Stimulated activated CD8-positive, alpha-beta memory T cell treated with anti-CD3 and anti-CD28 coated beads, Interleukin-4, amount 100 ng/mL, for 24 hours (primary cell): ENCODE data around the gene UBE2M.
A peak's percentile ranks its signal among the peaks of the same experiment; 100 is the strongest.

Source experiments
- DNase-seq: peaks from one replicate; pipeline ENCODE4 v3.0.0-alpha.2; 2020; ENCODE audit warnings: low read depth

Gene UBE2M

DNA sequence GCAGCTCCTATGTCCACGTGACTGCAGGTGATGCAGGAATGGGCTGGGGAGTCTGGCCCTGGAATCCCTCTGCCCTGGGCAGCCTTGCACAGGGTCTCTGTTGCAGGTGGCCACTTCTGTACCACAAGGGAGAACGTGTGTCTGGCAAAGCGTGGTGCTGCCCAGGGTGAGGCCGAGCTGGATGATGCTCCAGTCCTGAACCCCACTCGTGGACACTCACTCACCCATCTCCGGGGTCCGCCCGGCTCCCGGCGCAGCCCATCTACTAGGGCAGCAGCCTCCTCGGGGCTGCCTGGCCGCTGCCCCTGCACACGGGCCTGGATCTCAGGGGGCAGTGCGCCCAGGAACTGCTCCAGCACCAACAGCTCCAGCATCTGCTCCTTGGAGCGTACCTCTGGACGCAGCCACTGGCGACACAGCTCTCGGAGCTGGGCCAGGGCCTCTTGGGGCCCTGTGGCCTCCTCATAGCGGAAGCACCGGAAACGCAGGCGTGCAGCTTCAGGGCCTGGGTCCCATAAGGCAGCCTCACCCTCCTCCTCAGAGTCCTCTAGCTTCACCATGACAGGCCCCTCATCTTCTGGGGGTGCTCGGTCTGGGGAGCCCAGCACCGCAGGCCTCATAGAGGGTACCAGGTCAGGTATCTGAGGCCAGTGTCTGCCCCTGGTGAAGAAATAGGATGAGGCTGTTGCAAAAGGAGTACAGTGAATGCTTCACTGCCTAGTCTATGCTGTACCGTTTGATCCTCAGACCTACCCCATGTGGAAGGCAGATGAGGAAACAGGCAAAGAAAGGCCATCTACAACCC, 12.6 kb upstream of the UBE2M start:
- DNase-seq = no peak

- no peak for DNase-seq
Measured at GRCh38 chr19:58569943-58570670, 11.7 kb upstream of the UBE2M start.

DNA sequence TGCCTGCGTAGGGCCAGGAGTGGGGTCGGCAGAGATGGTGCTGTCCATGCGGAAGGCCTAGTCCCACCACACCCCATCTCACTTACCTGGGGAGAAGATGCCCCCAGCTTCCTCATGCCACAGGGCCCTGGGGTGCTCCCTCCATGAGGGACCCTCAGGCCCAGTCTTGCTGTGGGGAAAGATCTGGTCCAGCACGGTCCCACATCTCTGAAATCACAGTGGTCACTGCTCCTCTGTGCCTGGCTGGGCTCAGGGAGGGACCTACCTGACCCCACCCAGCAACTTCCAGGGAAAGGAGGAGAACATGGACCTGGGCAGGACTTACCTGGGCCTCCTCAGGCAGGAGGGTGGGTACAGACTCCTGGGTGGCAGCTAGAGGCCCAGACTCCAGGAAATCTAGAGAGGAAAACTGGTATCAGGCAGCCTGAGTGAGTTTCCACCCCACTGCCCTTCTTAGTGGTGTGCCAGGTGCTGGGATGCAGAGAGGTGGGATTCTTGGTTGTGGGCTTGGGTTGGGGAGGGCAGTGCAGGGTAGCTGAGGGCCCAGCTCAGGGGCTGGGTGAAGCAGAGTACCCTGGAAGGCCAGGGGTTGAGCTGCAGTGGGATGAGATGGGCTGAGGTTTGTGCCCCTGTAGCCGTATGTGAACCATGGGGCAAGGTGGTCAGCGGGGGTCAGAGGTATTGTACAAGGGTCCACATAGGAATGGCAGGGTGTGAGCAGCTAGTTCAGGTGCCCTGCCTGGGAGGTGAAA, 11.0 kb upstream of the UBE2M start:
- DNase-seq = no peak

- DNase-seq = no peak
Measured at GRCh38 chr19:58568453-58569130, 10.2 kb upstream of the UBE2M start.

DNA sequence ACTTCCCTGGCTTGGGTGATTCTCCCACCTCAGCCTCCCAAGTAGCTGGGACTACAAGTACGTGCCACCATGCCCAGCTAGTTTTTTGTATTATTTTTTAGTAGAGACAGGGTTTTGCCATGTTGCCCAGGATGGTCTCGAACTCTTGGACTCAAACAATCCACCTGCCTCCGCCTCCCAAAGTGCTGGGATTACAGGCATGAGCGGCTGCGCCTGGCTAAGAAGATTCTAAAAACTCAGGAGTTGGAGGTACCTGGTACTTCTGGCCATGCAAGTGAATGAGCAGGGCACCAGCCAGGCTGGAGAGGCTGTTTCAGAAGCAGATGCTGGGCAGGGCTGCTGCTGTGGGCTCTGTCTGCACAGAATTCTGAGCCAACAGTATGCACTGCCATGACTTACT, 8.6 kb upstream of the UBE2M start:
- DNase-seq = no peak

- no peak for DNase-seq
Measured at GRCh38 chr19:58563823-58564222, 5.4 kb upstream of the UBE2M start.

GRCh38 chr19:58563034-58563573, 4.7 kb upstream of the UBE2M start:
- no peak for DNase-seq

DNA sequence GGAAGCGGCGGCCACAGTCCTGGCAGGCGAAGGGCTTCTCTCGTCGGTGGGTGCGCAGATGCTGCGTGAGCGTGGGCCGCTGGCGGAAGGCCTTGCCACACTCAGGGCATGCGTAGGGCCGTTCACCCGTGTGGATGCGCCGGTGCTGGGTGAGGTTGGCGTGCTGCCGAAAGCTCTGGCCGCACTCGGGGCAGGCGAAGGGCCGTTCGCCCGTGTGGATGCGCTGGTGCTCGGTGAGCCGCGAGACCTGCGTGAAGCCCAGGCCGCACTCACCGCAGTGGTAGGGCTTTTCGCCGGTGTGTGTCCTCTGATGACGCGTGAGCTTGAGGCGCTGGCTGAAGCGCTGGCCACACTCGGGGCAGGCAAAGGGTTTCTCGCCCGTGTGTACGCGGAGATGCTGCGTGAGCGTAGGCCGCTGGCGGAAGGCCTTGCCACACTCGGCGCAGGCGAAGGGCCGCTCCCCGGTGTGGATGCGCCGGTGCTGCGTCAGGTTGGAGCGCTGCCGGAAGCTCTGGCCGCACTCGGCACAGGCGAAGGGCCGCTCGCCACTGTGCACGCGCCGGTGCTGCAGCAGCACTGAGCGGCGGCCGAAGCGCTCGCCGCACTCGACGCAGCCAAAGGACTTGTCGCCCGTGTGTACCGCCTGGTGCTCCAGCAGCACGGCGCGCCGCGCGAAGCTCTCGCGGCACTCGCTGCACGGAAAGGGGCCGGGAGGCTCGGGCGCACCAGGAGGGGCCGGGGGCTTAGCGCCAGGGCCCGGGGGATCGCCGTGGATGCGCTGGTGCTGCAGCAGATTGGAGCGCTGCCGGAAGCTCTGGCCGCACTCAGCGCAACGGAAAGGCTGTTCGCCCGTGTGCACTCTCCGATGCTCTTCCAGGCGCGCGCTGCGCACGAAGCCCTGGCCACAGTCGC, 4.0 kb upstream of the UBE2M start:
- DNase-seq = no peak

- no peak for DNase-seq
Measured at GRCh38 chr19:58561373-58562121, 3.1 kb upstream of the UBE2M start.

DNA sequence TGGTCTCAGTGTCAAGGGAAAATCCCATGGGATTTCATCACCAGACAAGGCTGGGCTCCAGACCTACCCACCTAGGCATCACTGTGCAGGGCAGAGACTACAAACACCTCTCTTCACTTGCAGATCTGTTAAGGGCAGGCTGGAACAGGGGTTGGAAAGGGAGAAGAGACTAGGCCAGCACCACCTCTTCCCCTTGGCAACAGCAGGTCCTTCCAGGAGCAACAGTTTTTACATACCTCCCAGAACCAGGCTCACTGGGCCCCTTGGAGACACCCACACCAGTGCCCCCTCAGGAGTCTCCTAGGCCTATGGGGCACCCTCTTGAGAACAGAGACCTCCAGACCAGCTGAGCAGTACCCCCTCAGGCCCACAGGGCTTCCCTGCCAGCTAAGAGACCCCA, 2.5 kb upstream of the UBE2M start:
- DNase-seq = no peak

DNA sequence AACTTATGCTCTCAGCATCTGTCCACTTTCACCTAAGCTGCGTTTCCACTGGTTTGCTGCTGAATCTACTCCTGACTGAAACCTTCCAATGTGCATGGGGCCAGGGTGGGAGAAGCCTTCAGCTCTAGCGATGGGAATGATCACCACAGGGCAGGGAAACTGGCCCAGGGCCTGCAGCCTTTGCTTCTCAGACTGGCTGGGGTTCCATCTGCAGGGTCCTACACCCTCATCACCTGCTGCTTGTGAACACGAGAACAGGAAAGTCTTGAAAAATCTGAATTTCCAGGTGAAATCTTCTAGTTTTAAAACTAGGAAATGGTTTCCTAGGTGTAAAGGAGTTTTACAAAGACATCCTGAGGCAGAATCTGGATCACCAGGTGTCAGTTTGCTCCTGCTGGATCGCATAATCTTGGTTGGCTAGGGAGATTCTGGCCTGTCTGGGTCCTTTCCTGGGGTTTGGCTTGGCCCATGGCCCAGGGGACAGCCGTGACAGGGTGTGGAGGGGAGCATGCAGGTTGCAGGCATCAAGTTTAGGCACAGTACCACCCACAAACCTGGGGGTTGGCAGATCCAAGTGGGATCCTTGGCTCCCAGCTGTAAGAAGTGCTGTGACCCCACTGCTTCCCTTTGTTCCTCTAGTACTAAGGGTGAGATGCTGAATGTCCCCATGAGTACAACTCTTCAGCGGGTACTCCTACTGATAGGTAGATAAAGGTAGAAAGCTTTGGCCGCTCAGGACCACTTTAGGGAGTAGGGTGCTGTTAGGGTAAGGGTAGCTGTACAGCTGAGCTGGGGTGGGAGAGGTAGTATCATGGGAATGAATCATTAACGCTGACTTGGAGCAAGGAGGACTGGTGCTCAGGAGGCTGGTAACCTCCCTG, 1.8 kb upstream of the UBE2M start:
- no peak for DNase-seq

- DNase-seq = peak; percentile 75
Measured at GRCh38 chr19:58559275-58560006, 1.0 kb upstream of the UBE2M start.

GRCh38 chr19:58558623-58559274, 338 bp upstream of the UBE2M start:
- DNase-seq = peak; percentile 100

DNA sequence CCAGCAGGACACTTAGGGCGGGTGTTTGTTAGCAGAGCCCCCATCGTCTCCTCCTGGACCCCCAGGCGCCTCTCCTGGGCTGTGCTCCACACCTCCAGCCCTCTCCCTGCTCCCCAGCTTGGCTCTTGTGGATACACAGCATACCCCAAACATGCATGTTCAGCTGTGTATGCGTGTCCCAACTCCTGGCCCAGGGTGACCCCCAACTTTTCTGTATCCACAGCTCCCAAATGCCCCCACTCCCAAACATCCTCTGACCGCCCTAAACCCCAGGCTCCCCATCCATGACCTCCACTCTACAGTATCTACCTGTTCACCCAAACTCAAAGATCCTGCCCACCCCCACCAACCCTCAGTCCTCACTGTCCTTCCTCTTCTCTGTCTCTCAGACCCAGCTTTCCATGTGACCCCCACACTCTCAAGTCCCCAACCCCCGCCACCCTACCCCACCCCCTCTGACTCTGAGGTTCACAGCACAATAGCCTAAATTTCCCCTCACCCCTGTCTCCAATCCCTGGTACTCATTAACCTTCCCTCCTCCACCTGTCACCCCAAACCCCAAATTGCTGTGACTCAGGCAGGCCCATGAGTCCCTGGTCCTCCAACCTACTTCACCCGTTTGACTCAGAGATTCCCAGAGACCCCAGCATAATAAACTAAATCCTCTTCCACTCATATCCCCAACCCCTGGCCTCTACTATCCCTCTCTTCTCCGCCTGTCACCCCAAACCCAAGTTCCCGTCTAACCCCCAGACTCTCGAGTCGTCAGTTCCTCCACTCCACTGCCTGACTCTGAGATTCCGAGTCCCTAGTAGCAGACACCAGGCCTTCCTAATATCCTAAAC, 968 bp downstream of the UBE2M start:
- DNase-seq = no peak

GRCh38 chr19:58556622-58557220, 1.7 kb downstream of the UBE2M start:
- no peak for DNase-seq

DNA sequence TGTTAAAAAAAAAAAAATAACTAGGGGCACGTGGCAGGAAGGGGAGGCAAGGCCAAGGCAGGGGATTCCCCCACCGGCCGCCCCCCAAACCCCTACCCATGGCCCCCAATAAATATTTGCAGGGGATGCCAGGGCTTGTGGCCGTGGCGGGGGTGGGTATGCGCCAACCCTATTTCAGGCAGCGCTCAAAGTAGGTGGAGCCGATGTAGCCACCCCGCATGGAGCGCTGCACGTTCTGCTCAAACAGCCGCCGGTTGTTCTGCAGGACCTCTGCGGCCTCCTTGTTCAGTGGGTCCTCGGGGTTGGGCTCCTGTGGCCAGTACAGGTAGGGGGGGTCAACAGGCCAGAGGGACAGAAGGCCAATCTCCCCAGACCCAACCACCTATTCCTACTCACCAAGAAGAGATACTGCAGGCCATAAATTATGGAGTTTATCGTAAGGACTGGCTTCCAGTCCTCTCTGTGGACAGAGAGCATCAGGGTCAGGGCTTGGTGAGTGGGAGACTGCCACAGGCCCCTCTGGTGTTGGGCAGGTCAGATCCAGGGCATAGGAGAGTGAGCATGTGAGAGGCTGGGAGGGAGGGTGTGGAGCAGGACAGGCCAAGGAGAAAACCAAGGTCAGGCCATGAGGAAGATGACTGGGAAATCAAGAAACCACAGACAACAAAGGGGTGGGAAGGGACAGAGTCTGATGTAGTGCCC, 2.3 kb downstream of the UBE2M start:
- no peak for DNase-seq
